Activated T-cell treated with anti-CD3 and anti-CD28 coated beads, Interleukin-2, amount 50 U/mL, for 1 hour (primary cell): ENCODE results near the gene OR51B5.
"Not testable (repeated sequence)": the region's sequence is repeated elsewhere in the genome, so short reads cannot be mapped to it uniquely, and the experiment has no call there.

Source experiments
- DNase-seq: peaks from one replicate; pipeline ENCODE4 v3.0.0-alpha.2; 2020

The OR51B5 gene

GRCh38 chr11:5324197-5324596, 19.1 kb downstream of the OR51B5 start, which contains the start of gene OR51B2:
Gene OR51B2 (minus strand): TSS chr11:5324297. CDS start chr11:5324297, 0 bp downstream.
- no peak for DNase-seq

DNA sequence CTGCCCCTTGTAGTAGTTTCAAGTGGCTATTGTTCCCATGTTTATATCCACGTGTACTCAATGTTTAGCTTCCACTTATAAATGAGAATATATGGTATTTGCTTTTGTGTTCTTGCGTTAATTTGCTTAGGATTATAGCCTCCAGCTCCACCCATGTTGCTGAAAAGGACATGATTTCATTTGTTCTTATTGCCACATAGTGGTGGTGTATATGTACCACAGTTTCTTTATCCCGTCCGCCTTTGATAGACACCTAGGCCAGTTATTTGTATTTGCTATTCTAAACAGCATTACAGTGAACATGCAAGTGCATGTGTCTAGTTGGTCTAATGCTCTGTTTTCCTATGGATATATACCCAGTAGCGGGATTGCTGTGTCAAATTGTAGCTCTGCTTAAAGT, 26.0 kb downstream of the OR51B5 start:
- DNase-seq = no peak

DNA sequence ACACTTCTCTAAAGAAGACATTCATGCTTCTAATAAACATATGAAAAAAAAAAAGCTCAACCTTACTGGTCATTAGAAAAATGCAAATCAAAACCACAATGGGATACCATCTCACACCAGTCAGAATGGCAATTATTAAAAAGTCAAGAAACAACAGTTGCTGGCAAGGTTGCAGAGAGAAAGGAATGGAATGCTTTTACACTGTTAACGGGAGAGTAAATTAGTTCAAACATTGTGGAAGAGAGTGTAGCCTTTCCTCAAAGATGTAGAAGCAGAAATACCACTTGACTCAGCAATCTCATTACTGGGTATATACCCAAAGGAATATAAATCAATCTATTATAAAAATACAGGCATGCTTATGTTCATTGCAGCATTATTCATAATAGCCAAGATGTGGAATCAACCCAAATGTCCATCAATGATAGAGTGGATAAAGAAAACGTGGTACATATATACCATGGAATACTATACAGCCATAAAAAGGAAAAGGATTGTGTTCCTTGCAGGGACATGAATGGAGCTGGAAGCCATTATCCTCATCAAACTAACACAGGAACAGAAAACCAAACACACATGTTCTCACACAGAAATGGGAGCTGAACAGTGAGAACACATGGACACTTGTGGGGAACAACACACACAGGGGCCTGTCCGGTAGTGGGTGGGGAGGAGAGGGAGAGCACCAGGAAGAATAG, 29.8 kb downstream of the OR51B5 start:
- DNase-seq = not testable (repeated sequence)

DNA sequence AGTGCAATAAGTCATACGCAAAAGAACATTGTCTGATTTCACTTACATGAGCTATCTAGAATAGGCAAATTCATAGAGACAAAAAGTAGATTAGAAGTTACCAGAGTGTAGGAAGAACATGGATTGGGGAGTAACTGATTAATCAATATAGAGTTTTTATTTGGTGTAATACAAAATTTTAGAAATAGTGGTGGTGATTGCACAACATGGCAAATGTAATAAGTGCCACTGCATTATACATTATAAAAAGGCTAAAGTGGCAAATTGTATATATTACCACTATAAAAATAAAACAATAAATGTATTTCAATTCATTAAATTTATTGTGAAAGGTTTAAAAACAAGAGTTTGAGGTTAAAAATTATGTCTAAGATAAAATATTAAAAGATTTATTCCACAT, 32.9 kb downstream of the OR51B5 start:
- no peak for DNase-seq

GRCh38 chr11:5307256-5308019, 35.9 kb downstream of the OR51B5 start:
- DNase-seq = no peak

GRCh38 chr11:5304046-5304445, 39.3 kb downstream of the OR51B5 start:
- DNase-seq = no peak

GRCh38 chr11:5303626-5304025, 39.7 kb downstream of the OR51B5 start:
- DNase-seq = no peak

GRCh38 chr11:5301846-5302245, 41.5 kb downstream of the OR51B5 start, which contains the start of gene OR51B4:
Gene OR51B4 (minus strand): TSS chr11:5301946. CDS start chr11:5301946, 0 bp downstream.
- DNase-seq = no peak

- no peak for DNase-seq
These were observed 43.1 kb downstream of the OR51B5 start for GRCh38 chr11:5300251-5300650.

DNA sequence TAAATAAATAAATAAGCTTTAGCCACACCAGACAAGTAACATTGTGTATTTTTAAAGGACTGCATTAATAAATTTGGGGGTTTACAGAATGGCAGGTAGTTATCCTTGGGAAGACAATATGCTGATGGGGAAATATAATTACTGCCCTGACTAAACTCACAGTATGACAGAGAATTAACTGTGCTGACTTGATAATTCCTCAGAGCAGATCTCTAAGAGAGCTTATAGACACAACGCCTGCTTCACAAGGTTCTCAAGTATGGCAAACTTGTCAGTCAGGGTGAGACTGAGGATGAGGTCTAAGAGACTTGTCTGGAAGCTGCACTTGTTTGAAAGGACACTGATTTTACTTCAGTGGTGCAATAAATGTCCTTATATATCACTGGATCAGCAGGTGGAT, 44.9 kb downstream of the OR51B5 start:
- no peak for DNase-seq

DNA sequence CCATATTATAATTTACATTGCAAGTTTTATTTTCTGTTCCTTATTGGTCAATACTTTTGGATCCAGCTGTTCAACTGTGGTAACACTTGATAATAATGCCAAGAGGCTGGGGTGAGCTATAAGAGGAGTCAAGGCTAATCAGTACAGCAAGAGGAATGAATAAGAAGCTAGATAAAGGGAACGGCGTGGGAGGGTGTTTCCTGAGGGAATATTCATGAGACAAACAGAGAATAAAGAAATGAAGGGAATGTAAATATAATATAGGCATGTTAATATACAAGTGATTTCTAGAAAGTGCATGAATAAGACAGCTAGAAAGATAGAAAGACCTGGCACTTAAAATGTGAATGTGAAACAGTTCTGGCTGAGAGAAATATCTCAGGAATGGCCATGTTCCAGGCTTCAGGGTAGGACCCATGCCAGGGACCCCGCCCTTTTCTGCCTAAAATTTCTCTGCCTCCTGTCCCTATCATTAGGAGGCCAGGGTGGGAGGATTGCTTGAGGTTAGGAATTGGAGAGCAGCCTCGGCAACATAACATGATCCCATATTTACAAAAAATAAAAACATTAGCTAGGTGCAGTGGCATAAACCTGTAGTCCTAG, 45.5 kb downstream of the OR51B5 start:
- DNase-seq = no peak

GRCh38 chr11:5294342-5294995, 48.9 kb downstream of the OR51B5 start:
- DNase-seq = not testable (repeated sequence)

DNA sequence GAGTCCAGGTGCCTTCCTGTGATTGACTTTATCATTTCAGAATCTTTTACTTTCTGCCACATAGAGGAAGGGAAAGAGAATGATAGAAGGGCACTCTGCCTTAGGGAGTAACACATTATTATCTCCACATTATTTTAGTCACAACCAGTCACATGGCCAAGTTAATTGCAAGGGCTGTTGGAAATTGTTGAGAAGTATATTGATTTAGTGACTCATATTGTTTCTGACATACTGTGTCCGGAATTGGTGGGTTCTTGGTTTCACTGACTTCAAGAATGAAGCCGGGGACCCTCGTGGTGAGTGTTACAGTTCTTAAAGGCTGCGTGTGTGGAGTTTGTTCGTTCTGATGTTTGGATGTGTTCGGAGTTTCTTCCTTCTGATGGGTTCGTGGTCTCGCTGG, 50.3 kb downstream of the OR51B5 start:
- no peak for DNase-seq
